Stomach (tissue), 4 donors: ENCODE measurements around the gene MTA3.

Experiments
- EP300 ChIP-seq: sonication (generic); formaldehyde crosslinking; IDR thresholded peaks from one replicate; pipeline ENCODE4 v1.6.1; 2017; ENCODE audit warnings: antibody characterized with exemption
- POLR2A ChIP-seq, 4 donors: fragments of 450-650 bp; IDR thresholded peaks; one replicate each; pipeline ENCODE4 v1.6.1; 2016; ENCODE audit warnings: antibody characterized with exemption in 4 of 4, control low read depth in 2 of 4, mild to moderate bottlenecking in 1 of 4, moderate library complexity in 1 of 4
- POLR2AphosphoS5 ChIP-seq, 3 donors: sonication (generic); formaldehyde crosslinking; IDR thresholded peaks; one replicate each; pipeline ENCODE4 v1.6.1; 2016; ENCODE audit warnings: antibody characterized with exemption in 3 of 3
- TF ChIP-seq, protein P1 (sequence below), 7 experiments: fragments of 450-650 bp in 4 of 7; fragments of 200-600 bp in 3 of 7; sonication (generic) in 3 of 7; IDR thresholded peaks; one replicate each; pipeline ENCODE4 v1.5.1; 2016 to 2019; ENCODE audit warnings: antibody characterized with exemption in 7 of 7, control low read depth in 2 of 7, mild to moderate bottlenecking in 1 of 7

DNA sequence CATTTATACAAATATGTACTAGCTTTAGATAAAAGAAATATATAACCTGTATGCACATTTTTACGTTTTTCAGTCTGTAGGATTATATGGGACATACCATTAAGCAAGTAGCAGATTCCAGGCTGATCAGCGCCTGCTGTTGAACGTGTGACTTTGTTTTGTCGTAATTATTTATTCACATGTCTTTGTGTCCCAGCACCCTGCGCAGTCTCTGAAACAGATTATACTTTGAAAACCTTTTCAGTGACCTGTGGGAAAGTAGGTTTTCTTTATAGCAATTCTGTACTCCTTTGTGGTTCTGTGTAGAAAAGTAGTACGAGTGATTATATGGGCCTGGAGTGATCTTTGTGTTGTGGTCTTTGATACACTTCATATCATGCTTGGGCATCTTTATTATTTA is 68.5 kb downstream of the MTA3 start:
- TF ChIP-seq, protein P1, sequence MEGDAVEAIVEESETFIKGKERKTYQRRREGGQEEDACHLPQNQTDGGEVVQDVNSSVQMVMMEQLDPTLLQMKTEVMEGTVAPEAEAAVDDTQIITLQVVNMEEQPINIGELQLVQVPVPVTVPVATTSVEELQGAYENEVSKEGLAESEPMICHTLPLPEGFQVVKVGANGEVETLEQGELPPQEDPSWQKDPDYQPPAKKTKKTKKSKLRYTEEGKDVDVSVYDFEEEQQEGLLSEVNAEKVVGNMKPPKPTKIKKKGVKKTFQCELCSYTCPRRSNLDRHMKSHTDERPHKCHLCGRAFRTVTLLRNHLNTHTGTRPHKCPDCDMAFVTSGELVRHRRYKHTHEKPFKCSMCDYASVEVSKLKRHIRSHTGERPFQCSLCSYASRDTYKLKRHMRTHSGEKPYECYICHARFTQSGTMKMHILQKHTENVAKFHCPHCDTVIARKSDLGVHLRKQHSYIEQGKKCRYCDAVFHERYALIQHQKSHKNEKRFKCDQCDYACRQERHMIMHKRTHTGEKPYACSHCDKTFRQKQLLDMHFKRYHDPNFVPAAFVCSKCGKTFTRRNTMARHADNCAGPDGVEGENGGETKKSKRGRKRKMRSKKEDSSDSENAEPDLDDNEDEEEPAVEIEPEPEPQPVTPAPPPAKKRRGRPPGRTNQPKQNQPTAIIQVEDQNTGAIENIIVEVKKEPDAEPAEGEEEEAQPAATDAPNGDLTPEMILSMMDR (IDR thresholded peaks at IDR 0.05): no peak
- TF ChIP-seq POLR2A (IDR thresholded peaks at IDR 0.05) (no peak), POLR2AphosphoS5 (IDR thresholded peaks at IDR 0.05) (no peak), EP300 (no peak)
